Measurements from ENCODE around the gene FUZ. TPM values are rescaled to one million over a fixed set of nuclear protein-coding genes. Genes with fewer than 3 reads are reported as not detected.

Gene FUZ
- total RNA-seq, 1 donor from 2014 or later = 26.8 TPM

DNA sequence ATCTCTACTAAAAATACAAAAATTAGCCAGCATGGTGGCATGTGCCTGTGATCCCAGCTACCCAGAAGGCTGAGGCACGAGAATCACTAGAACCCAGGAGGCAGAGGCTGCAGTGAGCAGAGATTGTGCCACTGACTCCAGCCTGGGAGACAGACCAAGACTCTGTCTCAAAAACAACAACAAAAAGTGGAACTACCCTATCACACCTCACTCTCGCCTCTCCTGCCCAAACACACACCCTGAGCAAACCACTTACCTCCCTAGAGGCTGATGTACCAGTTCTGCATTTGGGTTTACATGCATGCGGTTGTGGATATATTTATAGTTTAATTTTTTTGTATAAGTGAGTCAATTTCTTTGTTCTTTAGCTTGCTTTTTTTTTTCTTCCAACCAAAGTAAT, 30.2 kb upstream of the FUZ start:
- Mint-ChIP-seq H3K27me3 (no peaks in the 10 kb centered on the region), H3K36me3 (peaks cover 17% of the 10 kb centered on the region), H3K4me3 (no peak overlapping the region), H3K9me3 (no peaks in the 10 kb centered on the region), H3K4me1 (ENCODE audit: unreplicated experiment) (no peaks in the 10 kb centered on the region), H3K27ac (no peak overlapping the region)
- TF ChIP-seq, protein P1, sequence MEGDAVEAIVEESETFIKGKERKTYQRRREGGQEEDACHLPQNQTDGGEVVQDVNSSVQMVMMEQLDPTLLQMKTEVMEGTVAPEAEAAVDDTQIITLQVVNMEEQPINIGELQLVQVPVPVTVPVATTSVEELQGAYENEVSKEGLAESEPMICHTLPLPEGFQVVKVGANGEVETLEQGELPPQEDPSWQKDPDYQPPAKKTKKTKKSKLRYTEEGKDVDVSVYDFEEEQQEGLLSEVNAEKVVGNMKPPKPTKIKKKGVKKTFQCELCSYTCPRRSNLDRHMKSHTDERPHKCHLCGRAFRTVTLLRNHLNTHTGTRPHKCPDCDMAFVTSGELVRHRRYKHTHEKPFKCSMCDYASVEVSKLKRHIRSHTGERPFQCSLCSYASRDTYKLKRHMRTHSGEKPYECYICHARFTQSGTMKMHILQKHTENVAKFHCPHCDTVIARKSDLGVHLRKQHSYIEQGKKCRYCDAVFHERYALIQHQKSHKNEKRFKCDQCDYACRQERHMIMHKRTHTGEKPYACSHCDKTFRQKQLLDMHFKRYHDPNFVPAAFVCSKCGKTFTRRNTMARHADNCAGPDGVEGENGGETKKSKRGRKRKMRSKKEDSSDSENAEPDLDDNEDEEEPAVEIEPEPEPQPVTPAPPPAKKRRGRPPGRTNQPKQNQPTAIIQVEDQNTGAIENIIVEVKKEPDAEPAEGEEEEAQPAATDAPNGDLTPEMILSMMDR (conservative IDR thresholded peaks at IDR 0.05) = no peak
- DNase-seq (ENCODE audit: extremely low spot score, unreplicated experiment) = no peak

DNA sequence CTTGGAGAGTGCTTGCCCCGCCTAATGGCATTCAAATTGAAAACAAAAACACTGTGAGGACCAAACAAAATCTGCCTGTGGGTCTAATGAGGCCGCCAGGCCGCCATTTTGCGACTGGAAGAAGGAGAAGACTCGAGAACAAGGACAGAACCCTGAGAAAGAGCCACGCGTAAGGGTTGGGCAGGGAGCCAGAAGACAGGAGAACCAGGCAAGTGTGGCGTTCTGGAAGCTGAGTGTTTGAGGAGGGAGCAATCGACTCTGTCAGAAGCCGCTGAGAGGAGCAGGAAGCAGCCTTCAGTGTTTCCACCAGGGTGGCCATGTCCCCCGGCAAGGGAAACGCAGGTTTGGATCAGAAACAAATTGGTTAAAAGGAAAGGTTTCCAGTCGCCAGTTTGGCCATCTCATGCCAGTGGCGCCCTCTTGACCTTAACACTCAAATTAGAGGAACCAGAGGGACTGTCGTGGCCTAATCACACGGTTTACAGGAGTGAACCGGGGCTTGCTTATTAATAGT, 27.7 kb upstream of the FUZ start:
- no peak overlapping the region for H3K27ac Mint-ChIP-seq
- no peak for DNase-seq (ENCODE audit: extremely low spot score, unreplicated experiment)
- TF ChIP-seq, protein P1 (conservative IDR thresholded peaks at IDR 0.05) = no peak
- H3K9me3 Mint-ChIP-seq = no peaks in the 10 kb centered on the region
- no peaks in the 10 kb centered on the region for H3K27me3 Mint-ChIP-seq
- no peak overlapping the region for H3K4me3 Mint-ChIP-seq
- peaks cover 30% of the 10 kb centered on the region for H3K36me3 Mint-ChIP-seq
- peaks cover 4% of the 10 kb centered on the region for H3K4me1 Mint-ChIP-seq (ENCODE audit: unreplicated experiment)

DNA sequence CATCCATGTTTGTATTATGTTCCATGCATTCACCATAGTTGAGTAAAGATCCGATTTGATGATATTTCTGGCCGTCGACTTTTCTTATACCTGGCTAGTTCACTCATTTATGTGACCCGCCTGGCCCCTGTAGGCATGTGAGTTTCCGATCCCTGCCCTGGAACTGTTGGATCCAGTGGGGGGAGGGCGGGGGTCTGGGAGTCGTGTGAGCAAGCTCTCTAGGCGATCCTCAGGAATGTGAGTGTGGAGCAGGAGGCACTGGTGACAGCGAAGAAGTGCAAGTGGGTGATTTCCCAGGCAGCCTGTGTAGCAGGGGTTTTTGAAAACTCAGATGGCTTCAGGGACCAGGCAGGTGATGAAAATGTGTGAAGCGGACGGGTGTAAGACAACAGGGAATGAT, 27.2 kb upstream of the FUZ start:
- Mint-ChIP-seq H3K27me3 (no peaks in the 10 kb centered on the region), H3K9me3 (no peaks in the 10 kb centered on the region), H3K4me3 (no peak overlapping the region), H3K4me1 (ENCODE audit: unreplicated experiment) (peaks cover 4% of the 10 kb centered on the region), H3K36me3 (peaks cover 30% of the 10 kb centered on the region), H3K27ac (no peak overlapping the region)
- no peak for DNase-seq (ENCODE audit: extremely low spot score, unreplicated experiment)
- TF ChIP-seq, protein P1 (conservative IDR thresholded peaks at IDR 0.05) = no peak

DNA sequence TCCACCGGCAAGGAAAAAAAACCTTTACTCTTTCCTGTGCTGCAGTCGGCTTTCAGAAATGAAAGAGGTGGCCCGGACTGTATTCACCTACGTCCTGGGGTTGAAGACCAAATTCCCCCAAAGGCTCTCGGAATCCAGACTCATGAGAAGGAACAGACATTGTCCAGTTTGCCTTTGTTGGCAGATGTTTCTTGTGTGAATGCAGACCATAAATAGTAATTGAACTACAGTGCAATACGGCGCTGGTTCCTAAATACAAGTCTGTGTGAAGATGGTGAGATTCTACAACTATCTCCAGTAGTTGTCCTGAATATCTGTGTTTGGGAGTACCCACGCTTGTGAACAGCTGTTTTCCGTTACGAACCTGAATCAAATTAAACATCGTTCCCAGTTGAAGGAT, 26.6 kb upstream of the FUZ start:
- H3K27me3 Mint-ChIP-seq = no peaks in the 10 kb centered on the region
- peaks cover 4% of the 10 kb centered on the region for H3K4me1 Mint-ChIP-seq (ENCODE audit: unreplicated experiment)
- no peaks in the 10 kb centered on the region for H3K9me3 Mint-ChIP-seq
- DNase-seq (ENCODE audit: extremely low spot score, unreplicated experiment) = no peak
- TF ChIP-seq, protein P1 (conservative IDR thresholded peaks at IDR 0.05) = no peak
- H3K27ac Mint-ChIP-seq = no peak overlapping the region
- H3K4me3 Mint-ChIP-seq = no peak overlapping the region
- H3K36me3 Mint-ChIP-seq = peaks cover 30% of the 10 kb centered on the region

DNA sequence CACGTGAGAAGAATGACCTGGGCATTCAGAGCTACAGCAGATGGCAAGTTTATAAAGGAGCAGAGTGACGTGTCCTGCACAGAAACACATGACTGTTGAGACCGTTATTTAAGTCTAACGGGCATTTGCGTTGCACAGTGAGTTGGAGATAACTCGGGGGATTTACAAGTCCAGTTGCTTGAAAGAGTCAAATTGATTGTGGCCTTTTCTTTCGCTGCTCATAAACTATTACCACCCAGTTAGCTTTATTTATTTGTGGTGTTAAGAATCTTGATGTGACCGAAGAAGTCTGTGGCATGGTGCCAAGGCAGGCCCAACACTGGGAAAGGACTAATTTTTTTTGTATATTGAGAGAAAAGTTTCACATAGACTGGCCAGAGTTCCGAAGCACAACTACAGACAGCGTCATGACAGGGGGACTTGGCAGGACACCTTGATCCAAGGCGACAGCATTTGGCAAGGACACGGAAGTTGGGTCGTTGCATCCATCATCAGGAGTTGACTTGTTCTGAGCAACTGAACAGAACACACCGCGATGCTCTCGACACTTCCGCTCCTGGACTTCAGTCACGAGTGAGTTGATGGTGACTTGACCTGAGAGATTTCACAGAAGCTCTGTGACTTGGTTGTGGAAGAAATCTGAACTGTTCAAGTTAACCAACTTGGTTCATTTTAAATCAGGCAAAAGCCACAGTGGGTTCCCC, 25.9 kb upstream of the FUZ start:
- TF ChIP-seq, protein P1 (conservative IDR thresholded peaks at IDR 0.05) = no peak
- DNase-seq (ENCODE audit: extremely low spot score, unreplicated experiment) = no peak
- no peaks in the 10 kb centered on the region for H3K9me3 Mint-ChIP-seq
- H3K4me3 Mint-ChIP-seq = no peak overlapping the region
- peaks cover 4% of the 10 kb centered on the region for H3K4me1 Mint-ChIP-seq (ENCODE audit: unreplicated experiment)
- H3K27ac Mint-ChIP-seq = no peak overlapping the region
- H3K27me3 Mint-ChIP-seq = no peaks in the 10 kb centered on the region
- H3K36me3 Mint-ChIP-seq = peaks cover 30% of the 10 kb centered on the region
